CD4-positive, alpha-beta T cell treated with Interleukin-10 for 1 hour (primary cell): ENCODE results near the gene NBEAL2.
"Not testable (repeated sequence)": the region's sequence is repeated elsewhere in the genome, so short reads cannot be mapped to it uniquely, and the experiment has no call there.

Experiments
- DNase-seq: peaks from one replicate; pipeline ENCODE4 v3.0.0-alpha.2; 2020

Gene NBEAL2

DNA sequence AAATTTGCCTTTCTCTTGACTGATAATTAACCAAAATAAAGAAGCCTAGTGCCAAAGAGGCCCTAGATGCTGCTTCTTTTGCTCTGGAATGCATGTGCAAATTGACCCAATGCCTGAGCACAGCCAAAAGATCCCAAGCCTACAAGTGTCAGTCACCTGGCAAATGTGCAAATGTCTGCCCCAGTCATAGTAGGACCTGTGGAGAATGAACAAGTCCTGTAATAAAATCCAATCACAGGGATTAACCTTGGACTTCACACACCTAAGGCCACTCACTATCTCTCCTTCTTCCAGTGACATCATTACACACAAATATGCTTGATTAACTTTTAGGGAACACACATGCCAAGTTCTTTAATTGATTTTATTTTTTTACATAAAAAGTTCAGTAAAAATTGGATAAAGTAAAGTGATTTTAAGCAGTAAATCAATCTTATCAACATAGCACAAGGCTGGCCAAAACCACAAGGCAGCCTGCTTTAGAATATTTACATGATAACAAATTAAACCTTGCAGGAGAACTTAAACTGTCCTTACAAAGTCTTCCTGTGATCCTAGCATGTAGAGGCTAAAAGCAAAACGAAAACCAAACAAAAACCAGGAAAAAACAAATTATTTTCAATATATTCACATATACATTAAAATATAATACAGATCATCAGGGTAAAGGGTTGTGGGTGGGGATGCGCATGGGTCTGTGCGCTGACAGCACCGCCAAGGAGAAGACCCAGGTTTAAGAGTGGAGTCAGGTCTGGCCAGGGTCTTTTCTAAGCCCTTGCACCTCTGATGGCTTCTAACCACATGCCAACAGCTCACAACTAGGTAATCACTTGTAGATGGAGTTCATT, 36.8 kb downstream of the NBEAL2 start:
- no peak for DNase-seq

DNA sequence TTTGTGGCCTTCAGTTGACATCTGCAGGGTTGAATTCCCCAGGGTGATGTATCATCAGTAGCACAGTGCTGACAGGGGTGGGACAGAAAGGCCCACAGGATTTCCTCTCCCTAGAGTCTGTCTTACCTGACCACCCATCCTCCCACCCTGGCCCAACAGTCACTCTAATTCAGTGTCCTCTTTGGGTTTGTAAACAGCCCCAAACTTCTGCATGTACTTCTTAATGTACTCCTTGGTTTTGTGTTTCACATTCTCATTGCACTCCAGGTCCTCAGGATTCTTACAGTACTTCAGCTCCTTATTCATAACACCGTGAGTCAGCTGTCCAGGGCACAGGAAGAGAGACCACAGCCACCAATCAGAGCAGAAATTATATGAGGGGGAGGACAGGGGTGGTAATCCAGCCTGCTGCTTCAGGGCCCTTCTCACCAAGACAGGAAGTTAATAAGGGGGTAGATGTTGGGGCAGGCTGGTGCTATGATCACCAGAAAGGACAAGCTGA, 37.5 kb downstream of the NBEAL2 start:
- peak; percentile 33 for DNase-seq

DNA sequence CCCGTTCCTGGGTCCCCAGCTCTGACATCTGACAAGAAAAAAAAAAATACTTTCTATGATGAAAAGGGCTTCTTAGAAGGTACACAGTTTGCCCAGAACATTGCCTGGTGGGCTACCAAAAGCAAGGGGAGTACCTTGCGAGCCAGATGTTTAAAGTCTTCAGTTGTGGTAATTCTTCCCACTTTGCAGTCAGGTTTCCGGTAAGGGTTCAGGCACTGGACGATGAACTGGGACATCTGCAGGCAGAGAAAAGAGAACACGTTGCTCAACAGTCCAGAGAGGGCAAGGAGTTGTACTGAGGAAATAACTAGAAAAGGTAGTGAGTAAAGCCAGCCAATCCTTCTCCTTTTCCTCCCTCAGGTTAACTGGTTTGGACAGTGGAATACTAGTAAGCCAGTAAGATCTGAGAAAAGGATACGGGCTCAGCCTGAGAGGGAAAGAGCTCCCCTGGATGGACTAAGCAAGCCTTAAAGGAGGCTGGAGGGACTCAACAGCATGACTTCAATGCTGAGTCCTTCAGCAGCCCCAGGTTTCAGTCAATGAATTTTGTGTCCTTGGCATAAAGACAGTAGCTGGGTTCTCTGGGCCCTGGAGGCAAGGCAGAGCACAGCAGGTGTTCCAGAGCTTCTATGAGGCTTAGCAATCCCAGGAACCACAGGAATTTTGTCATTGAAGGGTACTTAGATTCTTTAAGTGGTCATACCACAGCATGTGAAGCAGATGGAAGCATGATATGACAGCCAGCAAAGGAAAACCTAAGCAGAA, 38.2 kb downstream of the NBEAL2 start:
- no peak for DNase-seq

DNA sequence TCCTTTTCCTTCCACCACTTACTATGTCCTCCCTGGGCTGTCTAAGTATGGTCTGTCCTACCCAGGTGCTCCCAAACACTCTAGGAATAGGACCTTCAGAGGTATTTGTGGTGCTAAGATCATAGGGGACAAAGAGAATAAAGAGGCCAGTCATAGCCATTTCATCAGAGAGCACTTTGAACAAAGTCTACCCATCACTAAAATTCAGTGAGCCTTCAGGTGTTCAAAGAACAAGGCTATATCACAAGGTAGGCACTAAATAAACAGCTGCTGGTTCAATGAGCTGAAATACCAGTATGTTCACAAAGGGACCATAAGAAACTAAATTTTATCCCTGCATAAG, 38.8 kb downstream of the NBEAL2 start:
- DNase-seq: no peak

DNA sequence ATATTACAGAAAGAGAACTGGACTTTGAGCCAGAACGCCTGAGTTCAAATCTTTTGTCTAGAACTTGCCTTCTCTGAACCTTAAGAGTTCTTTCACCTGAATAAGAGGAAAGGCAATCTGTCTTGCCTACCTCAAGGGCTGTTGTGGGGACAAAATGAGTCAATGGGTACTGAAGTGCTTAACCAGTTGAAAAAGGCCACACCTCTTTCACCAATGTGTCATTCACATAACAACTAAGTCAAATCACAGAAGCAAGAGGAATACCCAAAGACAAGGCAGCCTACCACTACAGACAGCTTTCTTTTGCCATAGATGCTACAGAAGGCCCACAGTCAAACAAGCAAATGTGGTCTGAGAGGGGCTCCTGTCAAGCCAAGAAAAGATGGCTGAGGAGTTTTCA, 39.7 kb downstream of the NBEAL2 start:
- DNase-seq: no peak

DNA sequence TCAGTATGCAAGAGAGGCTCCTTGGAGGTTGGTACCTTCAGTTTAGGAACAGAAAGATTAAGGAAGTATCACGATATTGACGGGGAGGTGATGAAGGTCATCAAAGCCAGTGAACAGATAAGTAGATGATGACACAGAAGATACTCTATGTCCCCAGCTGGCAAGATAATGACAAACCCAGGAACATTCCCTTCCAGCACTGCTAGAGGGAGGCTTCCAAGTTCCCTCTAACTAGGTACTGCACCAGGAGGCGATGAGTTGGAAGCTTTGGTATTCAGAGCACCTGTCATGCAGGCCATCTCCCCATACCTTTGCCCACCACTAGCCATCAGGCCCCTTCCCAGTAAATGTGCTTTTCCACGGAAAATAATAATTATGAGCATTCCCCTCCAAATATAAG, 40.8 kb downstream of the NBEAL2 start:
- DNase-seq: no peak

DNA sequence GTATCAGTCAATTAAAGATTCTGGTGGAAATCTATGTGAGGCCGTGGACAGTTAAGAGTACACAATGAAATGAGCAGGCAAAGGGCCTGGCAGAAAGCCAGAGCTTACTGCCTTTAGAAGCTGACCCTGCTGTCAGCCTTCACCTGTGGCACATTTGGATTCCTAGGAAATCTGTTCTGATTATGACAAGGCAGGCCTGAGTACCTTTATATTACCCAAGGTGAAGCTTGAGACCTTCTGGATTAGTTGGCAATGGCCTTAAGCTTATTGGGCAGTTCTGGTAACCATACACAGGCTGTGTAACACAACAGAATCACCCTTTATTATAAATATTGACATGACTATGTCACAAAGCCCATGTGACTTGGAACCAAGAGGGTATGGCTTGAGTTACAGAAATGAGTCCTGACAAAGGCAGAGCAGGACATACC, 43.2 kb downstream of the NBEAL2 start:
- DNase-seq: no peak

DNA sequence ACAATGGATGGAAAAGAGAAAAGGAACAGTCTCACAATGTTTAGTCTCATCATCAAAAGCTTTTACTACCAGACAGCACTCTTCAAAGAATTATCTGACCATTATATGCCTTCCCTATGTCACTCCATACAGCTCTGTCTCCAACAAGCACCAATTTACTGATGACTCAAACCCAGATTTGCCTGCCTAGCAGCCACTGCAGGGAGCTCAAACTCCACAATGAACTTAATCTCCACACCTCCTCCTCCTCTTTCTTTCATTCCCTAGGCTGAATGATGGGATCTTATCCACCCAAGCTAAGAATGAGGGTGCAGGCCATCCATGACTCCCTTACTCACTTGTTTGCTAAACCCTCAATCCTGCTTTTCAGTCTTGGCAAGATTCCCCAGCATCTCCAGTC, 45.5 kb downstream of the NBEAL2 start:
- no peak for DNase-seq

DNA sequence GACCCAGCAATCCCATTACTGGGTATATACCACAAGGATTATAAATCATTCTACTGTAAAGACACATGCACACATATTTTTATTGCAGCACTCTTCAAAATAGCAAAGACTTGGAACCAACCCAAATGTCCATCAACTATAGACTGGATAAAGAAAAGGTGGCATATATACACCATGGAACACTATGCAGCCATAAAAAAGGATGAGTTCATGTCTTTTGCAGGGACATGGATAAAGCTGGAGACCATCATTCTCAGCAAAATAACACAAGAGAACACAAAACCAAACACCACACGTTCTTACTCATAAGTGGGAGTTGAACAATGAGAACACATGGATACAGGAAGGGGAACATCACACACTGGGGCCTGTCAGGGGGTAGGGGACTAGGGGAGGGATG, 47.0 kb downstream of the NBEAL2 start:
- not testable (repeated sequence) for DNase-seq

DNA sequence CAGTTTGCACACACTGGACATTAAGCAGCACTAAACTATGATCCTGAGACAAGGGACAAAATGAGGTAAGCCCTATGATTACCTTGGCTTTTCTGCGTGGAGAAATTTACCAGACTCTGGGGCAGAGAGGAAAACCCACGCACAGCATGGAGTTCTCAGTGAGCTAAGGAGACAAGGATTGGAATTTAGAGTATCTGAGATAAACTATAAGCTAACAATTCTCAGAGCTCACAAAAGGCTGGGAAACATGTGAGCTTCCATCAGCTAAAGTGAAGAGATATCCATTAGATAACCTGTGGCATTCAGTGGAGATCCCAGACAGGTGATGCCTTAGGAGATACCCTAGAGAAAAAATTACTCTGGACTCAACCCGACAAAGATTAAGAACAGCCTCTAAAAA, 48.7 kb downstream of the NBEAL2 start:
- no peak for DNase-seq

DNA sequence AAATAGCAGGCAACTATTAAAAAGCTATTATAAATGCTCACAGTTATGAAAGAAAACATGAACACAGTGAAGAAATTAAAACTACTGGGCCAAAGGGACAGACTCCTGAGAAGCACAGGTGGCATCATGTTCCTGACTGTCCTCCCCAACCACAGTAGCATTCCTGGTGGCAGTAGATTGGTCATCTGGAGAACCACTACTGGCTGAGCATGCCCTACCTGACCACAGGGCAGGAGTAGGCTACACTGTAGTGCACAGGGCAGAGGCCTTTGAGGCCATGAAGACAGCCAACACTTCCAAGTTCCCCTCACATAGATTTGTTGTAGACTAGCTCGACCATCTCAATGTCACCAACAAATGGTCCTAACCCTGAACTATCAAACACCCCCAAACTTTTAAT, 49.2 kb downstream of the NBEAL2 start:
- DNase-seq: no peak

DNA sequence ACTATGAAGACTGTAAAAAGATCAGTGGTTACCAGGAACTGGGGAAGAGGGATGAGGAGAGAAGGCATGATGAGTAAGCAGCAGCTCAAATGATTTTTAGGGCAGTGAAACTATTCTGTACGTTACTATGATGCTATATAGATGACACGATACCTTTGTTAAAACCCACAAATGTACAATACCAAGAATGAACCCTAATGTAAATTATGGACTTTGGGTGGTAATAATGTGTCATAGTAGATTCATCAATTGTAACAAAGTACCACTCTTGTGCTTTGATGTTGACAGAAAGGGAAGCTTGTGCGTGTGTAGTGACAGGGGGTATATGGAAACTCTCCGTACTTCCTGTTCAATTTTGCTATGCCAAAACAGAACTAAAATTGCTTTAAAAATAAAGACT, 51.6 kb downstream of the NBEAL2 start:
- DNase-seq: not testable (repeated sequence)

DNA sequence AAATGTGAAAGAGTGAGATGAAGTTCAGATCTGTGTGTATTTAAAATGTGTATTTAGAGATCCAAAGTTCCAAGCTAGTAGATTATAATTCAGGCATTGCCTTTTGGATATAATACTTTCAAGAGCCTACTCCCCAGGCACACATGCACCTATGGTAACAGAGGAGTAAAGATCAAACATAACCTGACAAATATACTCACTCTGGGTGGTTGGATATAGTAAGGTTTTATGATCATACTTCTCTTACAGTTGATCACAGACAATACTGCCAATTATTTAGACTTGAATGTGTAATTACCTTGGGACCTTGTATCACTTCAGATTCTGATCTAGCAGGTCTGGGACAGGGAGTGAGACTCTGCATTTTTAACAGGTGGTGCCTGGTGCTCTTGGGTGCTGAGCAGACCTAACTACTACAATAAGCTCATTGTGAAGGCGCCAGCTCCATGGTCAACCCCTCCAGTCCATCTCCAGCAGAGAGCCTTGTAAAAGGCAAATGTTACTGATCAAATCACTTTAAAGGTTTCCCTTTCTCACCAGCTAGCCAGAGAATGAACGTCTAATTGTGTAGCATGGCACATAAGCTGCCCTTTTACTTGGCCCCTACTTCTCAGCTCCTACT, 55.5 kb downstream of the NBEAL2 start:
- DNase-seq: no peak

DNA sequence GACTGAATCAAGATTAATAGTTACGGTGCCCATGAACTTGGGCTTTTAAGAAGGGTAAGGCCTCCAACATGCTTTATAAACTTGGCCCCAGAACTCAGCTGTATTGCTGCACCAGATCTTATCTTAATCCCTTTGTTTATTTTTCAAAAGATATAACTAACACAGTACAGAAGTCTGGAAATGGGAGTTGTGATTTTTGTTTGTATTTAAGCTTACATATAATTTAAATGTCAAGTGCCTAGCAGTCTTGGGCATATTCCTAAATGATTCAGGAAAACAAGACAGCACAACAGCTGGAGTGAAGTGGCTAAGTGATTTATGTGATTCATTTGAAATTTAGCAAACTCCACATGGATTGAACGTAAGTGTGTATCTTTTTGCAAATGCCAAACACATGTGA, 56.2 kb downstream of the NBEAL2 start:
- DNase-seq: no peak

DNA sequence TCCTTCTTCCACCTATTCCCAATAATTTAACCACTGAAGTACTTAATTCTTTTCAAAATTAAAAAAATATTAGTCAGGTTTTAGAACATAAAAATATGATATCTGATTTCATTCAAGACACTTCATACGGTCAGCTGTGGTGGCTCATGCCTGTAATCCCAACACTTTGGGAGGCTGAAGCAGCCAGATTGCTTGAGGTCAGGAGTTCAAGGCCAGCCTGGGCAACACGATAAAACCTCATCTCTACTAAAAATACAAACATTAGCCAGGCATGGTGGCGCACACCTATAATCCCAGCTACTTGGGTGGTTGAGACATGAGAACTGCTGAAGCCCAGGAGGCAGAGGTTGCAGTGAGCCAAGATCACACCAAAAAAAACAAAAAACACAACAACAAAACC, 56.7 kb downstream of the NBEAL2 start:
- DNase-seq: no peak

DNA sequence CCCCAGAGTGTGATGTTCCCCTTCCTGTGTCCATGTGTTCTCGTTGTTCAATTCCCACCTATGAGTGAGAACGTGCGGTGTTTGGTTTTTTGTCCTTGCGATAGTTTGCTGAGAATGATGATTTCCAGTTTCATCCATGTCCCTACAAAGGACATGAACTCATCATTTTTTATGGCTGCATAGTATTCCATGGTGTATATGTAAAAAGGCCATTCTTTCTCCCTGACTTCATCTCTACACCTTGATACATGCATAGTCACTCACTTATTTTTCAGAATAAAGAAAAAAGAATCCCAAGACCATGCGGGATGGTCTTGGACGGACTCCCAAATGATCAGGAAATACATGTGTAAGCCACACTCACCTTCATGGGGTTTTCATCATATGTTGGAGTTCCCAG, 57.8 kb downstream of the NBEAL2 start:
- not testable (repeated sequence) for DNase-seq

DNA sequence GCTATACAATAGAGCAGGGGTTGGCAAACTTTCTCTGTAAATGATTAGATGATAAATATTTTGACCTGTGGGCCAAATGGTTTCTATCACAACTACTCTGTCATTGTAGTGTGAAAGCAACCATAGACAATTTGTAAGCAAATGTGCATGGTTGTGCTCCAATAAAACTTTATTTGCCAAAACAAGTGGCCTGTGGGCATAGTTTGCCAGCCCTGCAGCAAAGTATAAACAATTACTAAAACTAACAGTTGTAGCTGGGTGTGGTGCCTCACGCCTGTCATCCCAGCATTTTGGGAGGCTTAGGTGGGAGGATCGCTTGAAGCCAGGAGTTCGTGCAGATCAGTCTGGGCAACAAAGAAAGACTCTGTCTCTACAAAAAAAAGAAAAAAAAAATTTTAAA, 61.6 kb downstream of the NBEAL2 start:
- no peak for DNase-seq

DNA sequence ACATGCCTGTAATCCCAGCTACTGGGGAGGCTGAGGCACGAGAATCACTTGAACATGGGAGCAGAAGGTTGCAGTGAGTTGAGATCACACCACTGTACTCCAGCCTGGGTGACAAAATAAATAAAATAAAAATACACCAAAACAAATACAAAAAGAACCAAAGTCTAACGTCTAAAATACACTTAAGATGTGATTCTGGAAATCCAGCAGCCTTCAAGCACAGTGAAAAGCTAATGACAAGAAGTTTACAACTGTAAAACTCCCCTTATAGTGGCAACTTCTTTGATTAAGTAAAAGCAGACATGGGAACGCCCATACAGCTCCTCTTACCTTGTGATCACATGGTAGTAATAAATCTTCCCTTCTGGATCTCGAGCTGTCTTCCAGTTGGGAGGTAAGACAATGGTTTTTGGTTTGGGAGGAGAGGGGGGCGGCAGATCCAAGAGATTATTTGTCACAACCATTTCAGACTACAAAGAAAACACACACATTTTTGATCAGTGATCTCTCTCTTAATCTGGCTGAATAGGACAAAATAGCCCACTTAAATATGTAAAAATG, 62.8 kb downstream of the NBEAL2 start:
- DNase-seq: no peak

DNA sequence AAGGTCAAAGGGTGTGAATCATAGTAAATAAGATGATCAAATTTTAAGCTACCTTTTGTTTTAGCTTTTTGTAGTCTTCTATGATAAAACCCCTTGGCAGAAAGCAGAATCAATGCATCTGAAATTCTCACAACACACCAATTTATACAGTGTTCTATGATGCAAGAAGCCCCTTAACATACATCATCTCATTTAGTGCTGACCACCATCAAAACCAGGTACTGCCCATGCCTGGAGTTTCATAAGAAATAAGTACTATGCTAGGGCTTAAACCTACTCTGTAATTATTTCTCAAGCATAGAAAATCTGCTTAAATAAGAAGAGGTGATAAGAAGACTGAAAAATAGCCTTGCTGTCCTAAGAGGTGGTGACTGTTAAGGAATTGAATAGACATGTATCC, 67.6 kb downstream of the NBEAL2 start:
- no peak for DNase-seq

DNA sequence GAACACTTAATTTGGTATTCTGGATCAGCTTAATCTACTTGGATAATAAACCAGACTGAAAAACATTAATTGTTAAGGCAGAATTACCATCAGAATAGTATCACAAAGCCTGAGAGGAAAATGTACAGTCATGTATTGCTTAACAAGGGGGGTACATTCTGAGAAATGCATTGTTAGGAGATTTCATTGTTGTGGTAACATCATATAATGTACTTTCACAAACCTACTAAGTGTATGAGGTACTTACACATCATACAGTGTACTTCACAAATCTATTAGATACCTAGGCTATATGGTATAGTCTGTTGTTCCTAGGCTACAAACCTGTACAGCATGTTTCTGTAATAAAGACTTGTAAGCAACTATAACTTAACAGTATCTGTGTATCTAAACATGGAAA, 68.2 kb downstream of the NBEAL2 start:
- no peak for DNase-seq

DNA sequence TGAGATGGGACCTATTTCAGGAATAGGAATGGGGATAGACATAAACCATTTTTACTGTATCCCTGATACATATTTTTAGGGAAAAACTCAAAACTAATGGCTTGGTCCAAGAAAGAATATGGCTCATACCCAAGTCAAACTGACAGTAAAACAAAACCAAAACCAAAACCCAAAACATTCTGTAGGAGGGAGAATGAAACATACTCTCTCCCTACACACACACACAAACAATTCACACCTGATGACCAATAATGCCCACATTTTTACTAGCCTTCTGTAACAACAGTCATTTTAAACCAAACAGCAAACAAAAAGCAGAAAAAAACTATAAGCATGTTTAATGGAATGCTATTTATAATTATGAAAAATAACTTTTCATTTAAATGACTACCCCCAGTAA, 74.9 kb downstream of the NBEAL2 start:
- DNase-seq: no peak

DNA sequence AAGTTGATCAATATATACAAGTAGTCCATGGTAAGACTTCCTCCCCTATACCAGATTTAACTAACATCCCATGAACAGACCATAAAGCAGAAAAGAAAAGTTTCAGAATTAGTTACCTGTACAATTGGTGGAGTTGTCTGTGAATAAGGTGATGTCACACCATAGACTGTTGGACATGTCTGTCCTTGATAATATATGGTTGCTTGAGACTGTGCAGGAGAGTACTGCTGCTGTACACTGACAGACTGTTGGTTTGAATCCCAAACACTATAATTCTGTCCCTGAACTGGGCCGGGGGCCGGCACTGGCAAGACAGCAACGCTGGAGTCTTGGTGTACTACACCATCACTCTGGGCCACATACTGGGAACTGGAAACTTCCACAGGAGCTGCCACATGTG, 77.2 kb downstream of the NBEAL2 start:
- DNase-seq: no peak

DNA sequence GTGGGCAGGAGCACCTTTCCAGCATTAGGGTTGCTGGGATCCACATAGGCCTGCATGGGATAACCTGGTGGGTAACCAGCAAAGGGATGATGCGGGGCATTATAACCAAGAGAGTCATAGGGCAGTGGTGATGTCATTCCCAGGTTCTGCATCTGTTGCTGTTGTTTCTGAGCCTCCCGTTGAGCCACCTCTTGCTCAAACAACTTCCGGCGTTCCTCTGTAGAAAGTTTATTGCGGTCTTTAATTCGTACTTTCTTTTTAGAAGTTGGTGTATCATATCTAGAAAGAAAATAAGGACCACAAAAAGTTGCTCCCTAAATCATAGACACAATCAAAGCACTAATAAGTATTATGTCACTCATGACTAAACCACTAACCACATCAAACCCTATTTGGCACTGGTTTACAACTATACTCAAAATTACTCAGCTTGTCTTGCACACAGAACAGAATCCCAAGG, 77.8 kb downstream of the NBEAL2 start:
- DNase-seq: peak; percentile 68
